ENCODE data around the gene STX19.
A peak's percentile ranks its signal among the peaks of the same experiment; 100 is the strongest.
"Not testable (repeated sequence)": the region's sequence is repeated elsewhere in the genome, so short reads cannot be mapped to it uniquely, and the experiment has no call there.

The STX19 gene

GRCh38 chr3:94028093-94028837 is at the start of gene STX19:
Gene STX19 (minus strand): TSS chr3:94028597. CDS start chr3:94015269, 13,328 bp downstream.
- DNase-seq = no peak

GRCh38 chr3:94076055-94076454 is 47.7 kb upstream of the STX19 start:
- no peak for DNase-seq

- DNase-seq = no peak
Observed at GRCh38 chr3:94071713-94072284, 43.4 kb upstream of the STX19 start.

GRCh38 chr3:94070341-94070911 is 42.0 kb upstream of the STX19 start:
- no peak for DNase-seq

- DNase-seq = peak; percentile 48
Observed at GRCh38 chr3:94069194-94069813, 40.9 kb upstream of the STX19 start.

- no peak for DNase-seq
Observed at GRCh38 chr3:94066506-94067500, 38.4 kb upstream of the STX19 start.

GRCh38 chr3:94065819-94066480 is 37.6 kb upstream of the STX19 start:
- peak; percentile 19 for DNase-seq

GRCh38 chr3:94065122-94065521 is 36.7 kb upstream of the STX19 start:
- peak; percentile 9 for DNase-seq

- DNase-seq = peak; percentile 78
Observed at GRCh38 chr3:94064243-94064860, 36.0 kb upstream of the STX19 start.

- DNase-seq = peak; percentile 10
Observed at GRCh38 chr3:94063496-94064119, 35.2 kb upstream of the STX19 start.

GRCh38 chr3:94062513-94063404 is 34.4 kb upstream of the STX19 start, which contains the start of the genes DHFR2 and NSUN3:
Gene DHFR2 (minus strand): TSS chr3:94062916. CDS start chr3:94061511, 1,405 bp downstream.
Gene NSUN3 (plus strand): TSS chr3:94063061. CDS start chr3:94063127, 66 bp downstream.
- peak; percentile 98 for DNase-seq

GRCh38 chr3:94061297-94061696 is 32.9 kb upstream of the STX19 start:
- no peak for DNase-seq

GRCh38 chr3:94050546-94050945 is 22.1 kb upstream of the STX19 start:
- no peak for DNase-seq

GRCh38 chr3:94049267-94049666 is 20.9 kb upstream of the STX19 start:
- DNase-seq = no peak

GRCh38 chr3:94046533-94046932 is 18.1 kb upstream of the STX19 start:
- no peak for DNase-seq

- DNase-seq = not testable (repeated sequence)
Observed at GRCh38 chr3:94044100-94044936, 15.9 kb upstream of the STX19 start.

GRCh38 chr3:94043285-94043684 is 14.9 kb upstream of the STX19 start:
- no peak for DNase-seq

- peak; percentile 27 for DNase-seq
Observed at GRCh38 chr3:94036909-94037507, 8.6 kb upstream of the STX19 start.

Measured in inflammatory macrophage treated with lipopolysaccharide for 4 hours (primary cell).